Heart right ventricle (tissue), 16 donors: ENCODE results near the gene ZNF578. TPM values are rescaled to one million over a fixed set of nuclear protein-coding genes. Genes with fewer than 3 reads are reported as not detected.
"Not testable (repeated sequence)": the region's sequence is repeated elsewhere in the genome, so short reads cannot be mapped to it uniquely, and the experiment has no call there.

ENCODE experiments used
- ATAC-seq, 8 donors: fragments of 200-7000 bp; cut with Tn5 transposase; one replicate each; pipeline ENCODE4 v1.9.1; 2020; ENCODE audit warnings: mild to moderate bottlenecking in 8 of 8, moderate library complexity in 8 of 8, moderate number of reproducible peaks in 1 of 8
- DNase-seq, 2 donors: peaks; one replicate each; pipeline ENCODE4 v3.0.0-alpha.2; 2020
- H3K27ac ChIP-seq, 10 donors: fragments of 200-600 bp; sonication (generic) in 2 of 10; one replicate each; pipeline versions ENCODE4 v1.5.0 to v1.8.0; 2020 to 2022; ENCODE audit warnings: mild to moderate bottlenecking in 3 of 10
- H3K27me3 ChIP-seq, 7 donors: fragments of 200-600 bp; one replicate each; pipeline ENCODE4 v1.8.0; 2021 to 2022; ENCODE audit warnings: mild to moderate bottlenecking in 2 of 7
- H3K36me3 ChIP-seq, 9 donors: fragments of 200-600 bp; sonication (generic) in 1 of 9; one replicate each; pipeline versions ENCODE4 v1.5.0 to v1.8.0; 2020 to 2022; ENCODE audit warnings: mild to moderate bottlenecking in 2 of 9
- H3K4me1 ChIP-seq, 9 donors: fragments of 200-600 bp; sonication (generic) in 1 of 9; one replicate each; pipeline versions ENCODE4 v1.5.0 to v1.8.0; 2020 to 2022; ENCODE audit warnings: mild to moderate bottlenecking in 4 of 9
- H3K4me3 ChIP-seq, 10 donors: fragments of 200-600 bp; sonication (generic) in 2 of 10; one replicate each; pipeline versions ENCODE4 v1.5.0 to v1.8.0; 2020 to 2022; ENCODE audit warnings: mild to moderate bottlenecking in 7 of 10, moderate library complexity in 2 of 10
- H3K9me3 ChIP-seq, 11 donors: fragments of 200-600 bp in 10 of 11; sonication (generic) in 2 of 11; one replicate each; pipeline versions ENCODE4 v1.5.0 to v1.8.0; 2013 to 2022; ENCODE audit warnings: mild to moderate bottlenecking in 2 of 11, control low read depth in 1 of 11, moderate library complexity in 1 of 11
- CTCF ChIP-seq, 9 donors: fragments of 200-600 bp; sonication (generic) in 2 of 9; IDR thresholded peaks; one replicate each; pipeline versions ENCODE4 v1.5.0 to v1.8.0; 2021 to 2022; ENCODE audit warnings: antibody characterized with exemption in 9 of 9, mild to moderate bottlenecking in 5 of 9, moderate library complexity in 1 of 9
- WGBS, 2 donors: extraction: QIAGEN DNeasy Blood & Tissue Kit; methylation state at CpG; one replicate each; pipeline ENCODE4 v1.1.7; 2013; ENCODE audit warnings: inconsistent platforms in 1 of 2; 5-methylcytosine and 5-hydroxymethylcytosine counted together
- intact Hi-C, 10 donors: fragments of 100-400 bp; cut with DNase I; formaldehyde crosslinking; loops; one replicate each; pipeline versions ENCODE4 v1.11.1 to v1.14.2; 2022
- polyA plus RNA-seq, 2 donors: library from polyadenylated mRNA; stranded (reverse); fragments of 200-250 nt; gene quantifications; one replicate each; pipeline ENCODE4 v1.2.3, GENCODE V29; 2013
- total RNA-seq, 10 donors: library from RNA; stranded (reverse); fragmentation: NEBNext Ultra II Directional in 3 of 10; extraction: Animal tissue kit (Norgen Biotek cat#: 25700) in 3 of 10; gene quantifications; one replicate each; pipeline versions ENCODE4 v1.2.1 to v1.2.4, GENCODE V29; 2021 to 2023
- donor health status: Arrhythmogenic right ventricular cardiomyopathy.
- donor health status: ischemic (EF 13 %, LVEDD 7.1; RV severe dilation, severe dysfunction).
- donor health status: healthy with polysubstance abuse.
- donor health status: DM: no; HTN: yes; CAD: no.
- donor health status: DM: no; HTN: no; CAD: no.
- donor health status: ischemic (EF 25% LVEDD 6.9; RV normal size, moderate dysfunction).
- donor health status: ischemic (EF 25% LVEDD 5.7; RV mildly dilated, moderate dysfunction).
- donor health status: healthy.
- donor health status: DM: yes; HTN: yes; CAD: no.
- donor health status: Ischemic cardiomyopathy.
- donor health status: ischemic (EF 35%, LVEDD 5.7; RV mildly dilated, moderate dysfunction).
- donor health status: nonischemic (EF 11% LVEDD 7.7; RV severe dilation, severe dysfunction).
- donor health status: DM: yes; HTN: yes; CAD: no.
- donor health status: PGD.
- donor health status: ischemic (EF 29% LVEDD 5.4; RV normal size, mild dysfunction).
- donor health status: nonischemic (EF 23%, LVEDD 6.1; RV moderate dilation, normal function).

Gene ZNF578
- total and polyA plus RNA-seq, 12 donors: 0.58 to 3.5 (median 2.0) TPM

GRCh38 chr19:52507266-52507665 lies 53.9 kb downstream of the ZNF578 start:
- peaks cover 0 to 100% (median 30%) of the 10 kb centered on the region in 11 donors for H3K9me3 ChIP-seq
- no peak for TF ChIP-seq CTCF (IDR thresholded peaks at IDR 0.05)

GRCh38 chr19:52516191-52516590 lies 62.8 kb downstream of the ZNF578 start:
- no peaks in the 10 kb centered on the region for H3K27me3 ChIP-seq
- intact Hi-C loops: no loop called here
- no peak for ATAC-seq

More at GRCh38 chr19:52507266-52507665, 53.9 kb downstream of the ZNF578 start:
- 95 to 98% methylated on average over 5 of the region's 5 CpGs for WGBS, 2 donors
- H3K4me1 ChIP-seq: no peaks in the 10 kb centered on the region
- peaks cover 0 to 97% (median 51%) of the 10 kb centered on the region in 9 donors for H3K36me3 ChIP-seq
- no peak overlapping the region for H3K4me3 ChIP-seq
- no peaks in the 10 kb centered on the region for H3K27me3 ChIP-seq
- ATAC-seq (no peak), DNase-seq (no peak)
- intact Hi-C loops: no loop called here
- no peak overlapping the region for H3K27ac ChIP-seq

GRCh38 chr19:52518646-52519045 lies 65.3 kb downstream of the ZNF578 start:
- DNase-seq (no peak), ATAC-seq (no peak)
- no peaks in the 10 kb centered on the region for H3K27me3 ChIP-seq
- 41 to 45% methylated on average over 2 of the region's 2 CpGs for WGBS, 2 donors
- H3K9me3 ChIP-seq: peaks cover 0 to 74% (median 2%) of the 10 kb centered on the region in 11 donors
- peaks cover 0 to 13% (median 0%) of the 10 kb centered on the region in 9 donors for H3K36me3 ChIP-seq
- no peaks in the 10 kb centered on the region for H3K4me1 ChIP-seq
- intact Hi-C loops: no loop called here
- no peak overlapping the region for H3K4me3 ChIP-seq
- H3K27ac ChIP-seq: no peak overlapping the region
- TF ChIP-seq CTCF (IDR thresholded peaks at IDR 0.05): no peak

More at GRCh38 chr19:52516191-52516590, 62.8 kb downstream of the ZNF578 start:
- Histone ChIP-seq H3K36me3 (peaks cover 0 to 36% (median 10%) of the 10 kb centered on the region in 9 donors), H3K9me3 (peaks cover 0 to 79% (median 18%) of the 10 kb centered on the region in 11 donors), H3K4me1 (no peaks in the 10 kb centered on the region), H3K4me3 (no peak overlapping the region), H3K27ac (no peak overlapping the region)
- 89 to 91% methylated on average over 5 of the region's 5 CpGs for WGBS, 2 donors
- TF ChIP-seq CTCF (IDR thresholded peaks at IDR 0.05): no peak
- no peak for DNase-seq

- H3K4me3 ChIP-seq, H3K27ac ChIP-seq, DNase-seq, H3K27me3 ChIP-seq, H3K36me3 ChIP-seq, ATAC-seq, H3K4me1 ChIP-seq, intact Hi-C loops: not testable (repeated sequence)
- H3K9me3 ChIP-seq: peaks cover 0 to 74% (median 0%) of the 10 kb centered on the region in 11 donors
- 46 to 50% methylated on average over 7 of the region's 7 CpGs for WGBS, 2 donors
Observed at GRCh38 chr19:52519175-52519574, 65.8 kb downstream of the ZNF578 start.

- Histone ChIP-seq H3K27ac (no peak overlapping the region), H3K36me3 (peaks cover 0 to 4% (median 0%) of the 10 kb centered on the region in 9 donors), H3K4me1 (no peaks in the 10 kb centered on the region), H3K9me3 (peaks cover 0 to 74% (median 0%) of the 10 kb centered on the region in 11 donors), H3K27me3 (no peaks in the 10 kb centered on the region), H3K4me3 (no peak overlapping the region)
- no peak for DNase-seq
- no peak for TF ChIP-seq CTCF (IDR thresholded peaks at IDR 0.05)
- 23 to 31% methylated on average over 4 of the region's 4 CpGs for WGBS, 2 donors
- ATAC-seq: no peak
- intact Hi-C loops: loop anchor here in 1 of 10 donors (10.0 kb wide), 1 partner anchor 55 kb away; the partner anchor contains the start of gene ZNF701
Observed at GRCh38 chr19:52520013-52520412, 66.7 kb downstream of the ZNF578 start.
